GM19452 (cell line): ENCODE measurements around the gene BLVRB.
"Not testable (repeated sequence)": the region's sequence is repeated elsewhere in the genome, so short reads cannot be mapped to it uniquely, and the experiment has no call there.

Source experiments
- ATAC-seq: cut with Tn5 transposase; IDR thresholded peaks from one replicate; pipeline ENCODE4 v1.9.1; 2021; ENCODE audit not compliant: unreplicated experiment

BLVRB gene

DNA sequence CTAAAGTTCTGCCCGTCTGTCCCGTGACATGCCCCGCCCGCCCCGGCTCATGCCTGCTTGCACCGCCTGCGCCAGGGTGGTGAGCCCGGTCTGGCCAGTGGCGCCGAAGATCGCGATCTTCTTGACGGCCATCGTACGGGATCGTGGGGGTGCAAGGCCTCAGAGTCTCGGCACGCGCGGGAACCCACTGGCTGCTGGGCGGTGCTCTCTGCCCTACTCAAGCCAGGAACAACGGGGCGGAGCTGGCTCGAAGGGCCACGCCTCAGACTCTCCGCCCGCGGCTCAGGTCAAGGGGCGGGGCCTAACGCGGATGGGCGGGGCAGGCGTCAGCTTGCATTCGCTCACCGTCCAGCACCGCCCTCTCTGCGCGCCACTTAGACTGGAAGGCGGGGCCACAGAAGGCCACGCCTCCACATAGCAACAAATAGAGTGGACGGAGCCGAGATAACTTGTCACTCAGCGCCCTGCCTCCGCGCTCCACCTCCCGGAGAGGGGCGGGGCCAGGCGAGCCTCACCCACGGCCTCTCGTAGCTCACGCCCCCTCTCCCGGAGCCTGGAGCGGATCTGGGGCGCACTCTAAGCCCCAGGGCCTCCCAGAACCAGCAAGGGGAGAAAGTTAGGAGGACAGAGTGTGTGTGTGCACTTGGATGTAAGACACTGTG lies at the start of gene BLVRB:
BLVRB (minus strand) TSS at position 189 of the 662 bp plus-strand sequence; CDS start at position 132, 57 bp downstream.
- peak; percentile 80 for ATAC-seq

- no peak for ATAC-seq
These were observed 48.3 kb upstream of the BLVRB start for GRCh38 chr19:40513741-40514315.

GRCh38 chr19:40513345-40513678 lies 47.8 kb upstream of the BLVRB start:
- ATAC-seq = no peak

DNA sequence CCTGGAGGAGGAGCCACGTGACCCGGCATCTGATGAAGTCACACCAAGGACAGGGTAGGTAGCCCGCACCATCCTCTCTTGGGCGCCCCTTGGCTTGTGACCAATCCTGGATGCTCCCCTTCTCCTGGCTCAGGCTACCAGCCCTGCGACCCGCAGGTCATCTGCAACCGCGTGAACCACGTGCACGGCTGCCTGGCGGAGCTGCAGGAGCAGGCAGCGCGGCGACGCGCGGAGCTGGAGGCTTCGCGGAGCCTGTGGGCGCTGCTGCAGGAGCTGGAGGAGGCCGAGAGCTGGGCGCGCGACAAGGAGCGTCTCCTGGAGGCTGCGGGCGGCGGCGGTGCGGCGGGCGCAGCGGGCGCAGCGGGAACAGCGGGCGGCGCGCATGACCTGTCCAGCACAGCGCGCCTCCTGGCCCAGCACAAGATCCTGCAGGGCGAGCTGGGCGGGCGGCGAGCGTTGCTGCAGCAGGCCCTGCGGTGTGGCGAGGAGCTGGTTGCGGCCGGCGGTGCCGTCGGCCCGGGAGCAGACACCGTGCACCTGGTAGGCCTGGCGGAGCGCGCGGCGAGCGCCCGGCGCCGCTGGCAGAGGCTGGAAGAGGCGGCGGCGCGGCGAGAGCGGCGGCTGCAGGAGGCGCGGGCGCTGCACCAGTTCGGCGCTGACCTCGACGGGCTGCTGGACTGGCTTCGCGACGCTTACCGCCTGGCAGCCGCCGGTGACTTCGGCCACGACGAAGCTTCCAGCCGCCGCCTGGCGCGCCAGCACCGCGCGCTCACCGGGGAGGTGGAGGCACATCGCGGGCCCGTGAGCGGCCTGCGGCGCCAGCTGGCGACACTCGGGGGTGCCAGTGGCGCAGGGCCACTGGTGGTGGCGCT lies 47.2 kb upstream of the BLVRB start:
- no peak for ATAC-seq

- no peak for ATAC-seq
These were observed 46.5 kb upstream of the BLVRB start for GRCh38 chr19:40512110-40512472.

- no peak for ATAC-seq
These were observed 45.9 kb upstream of the BLVRB start for GRCh38 chr19:40511487-40511886.

- no peak for ATAC-seq
These were observed 45.1 kb upstream of the BLVRB start for GRCh38 chr19:40510526-40511115.

GRCh38 chr19:40508739-40509260 lies 43.3 kb upstream of the BLVRB start:
- no peak for ATAC-seq

DNA sequence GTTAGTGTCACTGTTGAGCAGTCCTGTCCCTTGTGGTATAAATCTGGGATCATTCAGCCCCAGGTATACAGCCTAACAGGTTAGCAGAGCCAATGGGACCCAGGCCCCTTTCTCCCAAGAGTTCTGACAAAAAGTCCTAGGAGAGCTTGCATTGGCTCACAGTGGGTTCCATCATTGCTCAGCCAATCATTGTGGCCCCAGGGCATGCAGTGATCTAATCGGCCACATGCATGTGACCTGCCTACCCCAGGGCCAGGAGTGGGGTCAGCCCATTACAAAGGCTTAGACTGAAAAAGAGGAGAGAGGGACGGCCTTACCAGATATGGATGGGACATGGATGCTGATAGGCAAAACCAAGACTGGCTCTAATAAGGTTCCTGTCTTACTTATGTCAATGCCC lies 42.3 kb upstream of the BLVRB start:
- ATAC-seq = no peak

GRCh38 chr19:40506099-40506498 lies 40.6 kb upstream of the BLVRB start:
- no peak for ATAC-seq

DNA sequence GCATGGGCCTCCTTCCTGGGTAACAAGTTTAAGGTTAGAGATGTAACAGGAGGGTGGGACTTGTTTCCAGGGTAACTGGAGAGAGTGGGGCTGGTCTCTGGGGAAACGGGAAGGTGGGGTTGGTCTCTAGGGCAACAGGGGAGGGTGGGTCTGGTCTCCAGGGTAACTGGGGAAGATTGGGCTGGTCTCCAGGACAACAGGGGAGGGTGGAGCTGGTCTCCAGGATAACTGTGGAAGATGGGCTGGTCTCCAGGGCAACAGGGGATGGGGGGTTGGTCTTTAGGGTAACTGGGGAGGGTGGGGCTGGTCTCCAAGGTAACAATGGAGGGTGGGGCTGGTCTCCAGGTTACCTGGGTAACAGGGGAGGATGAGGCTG lies 37.8 kb upstream of the BLVRB start:
- ATAC-seq = no peak

- ATAC-seq = no peak
These were observed 37.2 kb upstream of the BLVRB start for GRCh38 chr19:40502647-40503319.

DNA sequence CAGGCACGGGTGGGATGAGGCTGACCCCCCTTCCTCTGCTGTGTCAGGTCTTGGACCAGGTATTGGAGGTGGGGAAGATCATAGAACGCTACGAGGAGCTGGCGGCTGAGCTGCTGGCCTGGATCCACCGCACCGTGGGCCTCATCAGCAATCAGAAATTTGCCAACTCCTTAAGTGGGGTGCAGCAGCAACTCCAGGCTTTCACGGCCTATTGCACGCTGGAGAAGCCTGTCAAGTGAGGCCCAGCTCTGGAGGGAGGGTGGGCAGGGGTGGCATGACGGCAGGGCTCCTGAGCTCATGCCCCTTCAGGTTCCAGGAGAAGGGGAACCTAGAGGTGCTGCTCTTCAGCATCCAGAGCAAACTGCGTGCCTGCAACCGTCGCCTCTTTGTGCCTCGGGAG lies 36.5 kb upstream of the BLVRB start:
- no peak for ATAC-seq

GRCh38 chr19:40501599-40501998 lies 36.1 kb upstream of the BLVRB start:
- ATAC-seq = no peak

- not testable (repeated sequence) for ATAC-seq
These were observed 35.4 kb upstream of the BLVRB start for GRCh38 chr19:40500678-40501530.

- ATAC-seq = no peak
These were observed 33.8 kb upstream of the BLVRB start for GRCh38 chr19:40499320-40499719.

DNA sequence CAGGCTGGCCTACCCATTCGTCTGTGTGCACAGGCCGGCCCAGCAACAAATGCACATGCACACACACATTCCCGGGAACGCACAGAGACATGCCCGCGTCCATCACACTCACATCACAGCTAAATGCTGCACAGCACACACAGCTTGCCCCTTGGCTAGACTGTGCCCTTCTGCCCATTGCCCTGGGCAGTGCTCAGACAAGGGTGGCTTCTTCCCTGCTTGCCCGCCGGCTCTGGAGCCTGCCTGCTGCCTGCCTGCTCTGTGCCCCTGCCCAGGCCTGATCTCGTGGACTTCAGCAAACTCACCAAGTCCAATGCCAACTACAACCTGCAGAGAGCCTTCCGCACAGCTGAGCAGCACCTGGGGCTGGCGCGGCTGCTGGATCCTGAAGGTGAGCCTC lies 31.7 kb upstream of the BLVRB start:
- ATAC-seq = no peak

GRCh38 chr19:40494191-40494838 lies 28.8 kb upstream of the BLVRB start:
- ATAC-seq = no peak

- no peak for ATAC-seq
These were observed 28.2 kb upstream of the BLVRB start for GRCh38 chr19:40493778-40494177.

- no peak for ATAC-seq
These were observed 26.7 kb upstream of the BLVRB start for GRCh38 chr19:40492274-40492673.
